GM12891 (cell line): Measurements from ENCODE around the gene UBFD1.

Experiments used
- PAX5 ChIP-seq: IDR thresholded peaks from 2 replicates; pipeline ENCODE4 v1.6.1; 2011; ENCODE audit warnings: low read length, moderate library complexity, mild to moderate bottlenecking; ENCODE audit not compliant: insufficient read depth, severe bottlenecking
- POLR2A ChIP-seq: IDR thresholded peaks from 2 replicates; pipeline ENCODE4 v1.6.1; 2011; ENCODE audit warnings: low read depth, low read length, control low read depth
- POLR2AphosphoS5 ChIP-seq: IDR thresholded peaks from 2 replicates; pipeline ENCODE4 v1.6.1; 2011; ENCODE audit warnings: low read depth, low read length, control low read depth
- TAF1 ChIP-seq: IDR thresholded peaks from 2 replicates; pipeline ENCODE4 v1.6.1; 2011; ENCODE audit warnings: low read depth, low read length, control low read depth

DNA sequence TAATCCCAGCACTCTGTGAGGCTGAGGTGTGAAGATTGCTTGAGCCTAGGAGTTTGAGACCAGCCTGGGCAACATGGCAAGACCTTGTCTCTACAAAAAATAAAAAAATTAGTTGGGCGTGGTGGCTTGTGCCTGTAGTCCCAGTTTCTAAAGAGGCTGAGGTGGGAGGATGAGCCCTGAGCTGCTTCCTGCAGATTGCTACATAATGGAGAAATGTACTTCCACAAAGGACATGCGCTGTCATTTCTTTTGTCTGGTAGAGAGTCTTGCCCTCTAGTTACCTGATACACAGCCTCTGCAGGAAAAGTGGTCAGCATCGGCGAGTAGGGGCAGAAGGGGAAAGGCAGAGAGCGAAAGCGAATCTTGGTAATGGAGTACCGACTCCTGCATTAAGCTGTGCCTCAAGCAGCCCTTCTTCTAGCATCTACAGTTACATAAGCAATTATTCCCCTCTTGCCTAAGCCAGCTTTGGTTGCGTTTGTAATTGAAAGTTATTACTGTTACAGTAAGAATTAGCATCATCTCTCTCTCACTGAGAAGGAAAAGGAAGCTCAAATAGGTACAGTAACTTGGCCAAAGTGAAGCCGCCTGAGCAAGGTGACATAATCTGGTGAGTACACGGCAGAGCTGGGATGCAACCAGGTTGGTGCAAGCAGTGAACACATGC is 28.8 kb upstream of the UBFD1 start:
- TF ChIP-seq POLR2A: no peak
- TF ChIP-seq POLR2AphosphoS5: no peak
- TF ChIP-seq TAF1: no peak
- no peak for TF ChIP-seq PAX5
